K562 (cell line): ENCODE measurements around the gene ARL6IP1. TPM values are rescaled to one million over a fixed set of nuclear protein-coding genes. Genes with fewer than 3 reads are reported as not detected.

ENCODE experiments used
- BRD4 ChIP-seq: fragments of 200-600 bp; sonication (generic); IDR thresholded peaks from 2 replicates; pipeline ENCODE4 v1.6.1; 2017; ENCODE audit warnings: inconsistent platforms
- CBFA2T2 ChIP-seq: fragments of 450-650 bp; conservative IDR thresholded peaks from 2 replicates; pipeline ENCODE4 v1.6.1; 2017; ENCODE audit warnings: mild to moderate bottlenecking
- CBX8 ChIP-seq: fragments of 200-600 bp; sonication (generic); IDR thresholded peaks from 2 replicates; pipeline ENCODE4 v1.6.1; 2012; ENCODE audit warnings: borderline replicate concordance, mixed run types, low read depth, mild to moderate bottlenecking, moderate library complexity, mixed read lengths, low read length, control low read depth, inconsistent platforms; ENCODE audit not compliant: poor library complexity, severe bottlenecking; ENCODE audit errors: extremely low read depth
- CC2D1A ChIP-seq: fragments of 450-650 bp; IDR thresholded peaks from 2 replicates; pipeline ENCODE4 v1.6.1; 2017; ENCODE audit warnings: mild to moderate bottlenecking
- E2F3 ChIP-seq: fragments of 250-450 bp; sonication (Bioruptor Pico); IDR thresholded peaks from 2 replicates; pipeline ENCODE4 v1.4.0; 2020; ENCODE audit warnings: mild to moderate bottlenecking
- HDAC1 ChIP-seq, 2 experiments: fragments of 450-650 bp; IDR thresholded peaks; 2 replicates each; pipeline ENCODE4 v1.6.1; 2016 to 2017; ENCODE audit warnings: inconsistent platforms in 1 of 2, mild to moderate bottlenecking in 1 of 2, moderate library complexity in 1 of 2
- KLF16 ChIP-seq: IDR thresholded peaks from 2 replicates; pipeline ENCODE4 v1.6.1; 2016; ENCODE audit warnings: antibody characterized with exemption
- NFATC3 ChIP-seq: fragments of 450-650 bp; IDR thresholded peaks from 2 replicates; pipeline ENCODE4 v1.6.1; 2017; ENCODE audit warnings: mild to moderate bottlenecking
- SMAD3 ChIP-seq: fragments of 450-650 bp; formaldehyde crosslinking; conservative IDR thresholded peaks from 2 replicates; pipeline ENCODE4 v1.4.0; 2020; ENCODE audit warnings: mild to moderate bottlenecking
- ZFPM2 ChIP-seq: fragments of 250-450 bp; sonication (Bioruptor Pico); IDR thresholded peaks from 2 replicates; pipeline ENCODE4 v1.5.1; 2022; ENCODE audit warnings: mild to moderate bottlenecking
- ZKSCAN1 ChIP-seq: fragments of 150-350 bp; IDR thresholded peaks from 2 replicates; pipeline ENCODE4 v1.6.1; 2016; ENCODE audit warnings: low read depth, low read length
- ZNF766 ChIP-seq: fragments of 200-800 bp; sonication (Bioruptor generic); conservative IDR thresholded peaks from 2 replicates; pipeline ENCODE4 v1.6.1; 2016; ENCODE audit warnings: missing genetic modification characterization, missing compliant biosample characterization
- polyA plus RNA-seq, 8 experiments: library from polyadenylated mRNA; depleted of rRNA in 4 of 8; stranded (reverse) in 5 of 8; unstranded in 3 of 8; fragments of >200 nt; fragmentation: Nextera tagmentation in 2 of 8; fragmentation: Illumina TruSeq in 1 of 8; extraction: Ambion mirVana in 2 of 8; extraction: Trizol in 1 of 8; gene quantifications; 2 replicates each; pipeline versions ENCODE4 v1.2.1 to v1.2.3, GENCODE V29; 2011 to 2014; ENCODE audit warnings: inconsistent platforms in 1 of 8, missing spikeins in 1 of 8
- total RNA-seq, 7 experiments: library from RNA; depleted of rRNA in 6 of 7; stranded (reverse); fragments of >200 nt in 6 of 7; fragmentation: Illumina TruSeq in 2 of 7; extraction: Trizol in 2 of 7; gene quantifications; 2 replicates each; pipeline versions ENCODE4 v1.2.1 to v1.2.3, GENCODE V29; 2011 to 2021; ENCODE audit warnings: low replicate concordance in 1 of 7
- TF ChIP-seq, protein P1 (sequence below), 3 experiments: IDR thresholded peaks in 2 of 3; conservative IDR thresholded peaks in 1 of 3; 2 replicates each; pipeline ENCODE4 v1.5.1; 2011 to 2012; ENCODE audit warnings: low read length in 3 of 3, mild to moderate bottlenecking in 3 of 3, control low read depth in 2 of 3, improper control_type of control experiment in 1 of 3, inconsistent platforms in 1 of 3, low read depth in 1 of 3, mixed read lengths in 1 of 3, moderate library complexity in 1 of 3; ENCODE audit not compliant: insufficient read depth in 2 of 3
- TF ChIP-seq, protein P2 (sequence below), 3 experiments: fragments of 200-800 bp in 1 of 3; sonication (Bioruptor generic) in 1 of 3; sonication (generic) in 1 of 3; formaldehyde crosslinking in 1 of 3; IDR thresholded peaks; 2 replicates each; pipeline versions ENCODE4 v1.6.1 to v1.8.0; 2016 to 2022; ENCODE audit warnings: mild to moderate bottlenecking in 2 of 3, missing compliant biosample characterization in 2 of 3, missing genetic modification characterization in 2 of 3, missing genetic modification reagents in 1 of 3
- TF ChIP-seq, protein P3 (sequence below): fragments of 450-650 bp; IDR thresholded peaks from 2 replicates; pipeline ENCODE4 v1.6.1; 2016; ENCODE audit warnings: mild to moderate bottlenecking
- TF ChIP-seq, protein P4 (sequence below): sonication (generic); formaldehyde crosslinking; IDR thresholded peaks from 2 replicates; pipeline ENCODE4 v1.9.0; 2022; ENCODE audit warnings: mild to moderate bottlenecking, missing genetic modification reagents
- TF ChIP-seq, protein P5 (sequence below): fragments of 450-650 bp; IDR thresholded peaks from 2 replicates; pipeline ENCODE4 v1.7.1; 2018; ENCODE audit warnings: mild to moderate bottlenecking, low read depth; ENCODE audit not compliant: partially characterized antibody

ARL6IP1 gene
- total and polyA plus RNA-seq, 9 of the 15 experiments (the other 6 are each of a cell fraction or from before 2014, with no cell fraction given): 102 to 391 (median 162) TPM

DNA sequence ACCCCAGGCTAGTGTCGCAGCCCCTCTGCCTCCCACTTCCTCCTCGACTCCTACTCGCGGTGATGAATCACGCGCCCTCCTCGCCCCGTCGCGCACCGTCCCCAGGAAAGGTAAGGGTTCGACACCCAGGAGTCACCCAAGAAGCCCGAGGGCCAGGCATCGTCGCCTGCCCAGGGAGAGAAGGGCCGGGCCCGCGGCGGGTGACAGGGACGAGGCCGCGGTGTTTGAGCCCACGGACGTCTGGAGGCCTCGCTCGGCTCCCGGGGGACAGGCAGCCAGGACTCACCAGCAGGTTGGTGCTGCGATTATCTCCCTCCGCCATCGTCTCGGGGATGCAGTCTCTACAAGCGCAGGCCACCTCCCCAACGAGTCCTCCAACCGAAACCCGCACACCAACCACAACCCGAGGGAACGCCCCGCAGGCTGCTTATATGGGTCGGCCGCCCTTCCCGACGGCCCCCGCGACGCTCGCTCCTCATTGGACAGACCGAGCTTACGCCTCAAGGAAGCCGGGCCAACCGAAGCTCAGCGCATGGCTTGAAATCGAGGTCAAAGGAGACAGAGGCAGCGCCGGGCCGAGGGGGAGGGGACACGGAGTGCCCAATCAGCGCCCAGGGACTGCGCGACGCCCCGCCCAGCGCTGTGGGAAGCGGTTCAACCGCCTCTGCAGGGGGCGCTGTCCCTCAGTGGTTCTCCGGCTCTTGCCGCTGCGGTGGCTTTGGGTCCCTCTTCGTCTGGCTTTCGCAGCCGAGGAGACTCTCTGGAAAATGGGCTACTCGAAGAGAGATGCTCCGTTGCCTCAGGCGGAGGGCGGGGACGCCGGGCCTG is at the start of gene ARL6IP1 (continued):
- TF ChIP-seq, protein P1, sequence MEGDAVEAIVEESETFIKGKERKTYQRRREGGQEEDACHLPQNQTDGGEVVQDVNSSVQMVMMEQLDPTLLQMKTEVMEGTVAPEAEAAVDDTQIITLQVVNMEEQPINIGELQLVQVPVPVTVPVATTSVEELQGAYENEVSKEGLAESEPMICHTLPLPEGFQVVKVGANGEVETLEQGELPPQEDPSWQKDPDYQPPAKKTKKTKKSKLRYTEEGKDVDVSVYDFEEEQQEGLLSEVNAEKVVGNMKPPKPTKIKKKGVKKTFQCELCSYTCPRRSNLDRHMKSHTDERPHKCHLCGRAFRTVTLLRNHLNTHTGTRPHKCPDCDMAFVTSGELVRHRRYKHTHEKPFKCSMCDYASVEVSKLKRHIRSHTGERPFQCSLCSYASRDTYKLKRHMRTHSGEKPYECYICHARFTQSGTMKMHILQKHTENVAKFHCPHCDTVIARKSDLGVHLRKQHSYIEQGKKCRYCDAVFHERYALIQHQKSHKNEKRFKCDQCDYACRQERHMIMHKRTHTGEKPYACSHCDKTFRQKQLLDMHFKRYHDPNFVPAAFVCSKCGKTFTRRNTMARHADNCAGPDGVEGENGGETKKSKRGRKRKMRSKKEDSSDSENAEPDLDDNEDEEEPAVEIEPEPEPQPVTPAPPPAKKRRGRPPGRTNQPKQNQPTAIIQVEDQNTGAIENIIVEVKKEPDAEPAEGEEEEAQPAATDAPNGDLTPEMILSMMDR (IDR thresholded peaks at IDR 0.05 in 2 of 3, conservative IDR thresholded peaks at IDR 0.05 in 1 of 3; ENCODE audit: insufficient read depth in 2 of 3, low read depth in 1 of 3, low read length in 3 of 3): peak; percentile 80 to 86 (median 85)
- no peak for TF ChIP-seq ZFPM2 (CRISPR knock-in tag)
- TF ChIP-seq NFATC3: no peak
- TF ChIP-seq, protein P2, sequence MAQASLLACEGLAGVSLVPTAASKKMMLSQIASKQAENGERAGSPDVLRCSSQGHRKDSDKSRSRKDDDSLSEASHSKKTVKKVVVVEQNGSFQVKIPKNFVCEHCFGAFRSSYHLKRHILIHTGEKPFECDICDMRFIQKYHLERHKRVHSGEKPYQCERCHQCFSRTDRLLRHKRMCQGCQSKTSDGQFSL (CRISPR knock-in tag; IDR thresholded peaks at IDR 0.05): no peak; the same call in none of the 2 replicates
- TF ChIP-seq, protein P2 (tag; IDR thresholded peaks at IDR 0.05): no peak
- no peak for TF ChIP-seq E2F3 (CRISPR knock-in tag)
- TF ChIP-seq CBX8: no peak
- peak in 1 of 2 experiments; percentile 84; a peak in 2 of 4 replicates for TF ChIP-seq HDAC1 (IDR thresholded peaks at IDR 0.05)
- TF ChIP-seq, protein P3, sequence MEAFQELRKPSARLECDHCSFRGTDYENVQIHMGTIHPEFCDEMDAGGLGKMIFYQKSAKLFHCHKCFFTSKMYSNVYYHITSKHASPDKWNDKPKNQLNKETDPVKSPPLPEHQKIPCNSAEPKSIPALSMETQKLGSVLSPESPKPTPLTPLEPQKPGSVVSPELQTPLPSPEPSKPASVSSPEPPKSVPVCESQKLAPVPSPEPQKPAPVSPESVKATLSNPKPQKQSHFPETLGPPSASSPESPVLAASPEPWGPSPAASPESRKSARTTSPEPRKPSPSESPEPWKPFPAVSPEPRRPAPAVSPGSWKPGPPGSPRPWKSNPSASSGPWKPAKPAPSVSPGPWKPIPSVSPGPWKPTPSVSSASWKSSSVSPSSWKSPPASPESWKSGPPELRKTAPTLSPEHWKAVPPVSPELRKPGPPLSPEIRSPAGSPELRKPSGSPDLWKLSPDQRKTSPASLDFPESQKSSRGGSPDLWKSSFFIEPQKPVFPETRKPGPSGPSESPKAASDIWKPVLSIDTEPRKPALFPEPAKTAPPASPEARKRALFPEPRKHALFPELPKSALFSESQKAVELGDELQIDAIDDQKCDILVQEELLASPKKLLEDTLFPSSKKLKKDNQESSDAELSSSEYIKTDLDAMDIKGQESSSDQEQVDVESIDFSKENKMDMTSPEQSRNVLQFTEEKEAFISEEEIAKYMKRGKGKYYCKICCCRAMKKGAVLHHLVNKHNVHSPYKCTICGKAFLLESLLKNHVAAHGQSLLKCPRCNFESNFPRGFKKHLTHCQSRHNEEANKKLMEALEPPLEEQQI: peak; percentile 98
- TF ChIP-seq CC2D1A: peak; percentile 98
- no peak for TF ChIP-seq BRD4
- no peak for TF ChIP-seq ZNF766
- 0 out of 2 replicates have a peak, but pooled peaks have one; percentile 48 for TF ChIP-seq SMAD3 (CRISPR knock-in tag)
- peak; percentile 10 for TF ChIP-seq ZKSCAN1
- peak; percentile 26; the same call in 1 of the 2 replicates for TF ChIP-seq KLF16
- TF ChIP-seq, protein P4, sequence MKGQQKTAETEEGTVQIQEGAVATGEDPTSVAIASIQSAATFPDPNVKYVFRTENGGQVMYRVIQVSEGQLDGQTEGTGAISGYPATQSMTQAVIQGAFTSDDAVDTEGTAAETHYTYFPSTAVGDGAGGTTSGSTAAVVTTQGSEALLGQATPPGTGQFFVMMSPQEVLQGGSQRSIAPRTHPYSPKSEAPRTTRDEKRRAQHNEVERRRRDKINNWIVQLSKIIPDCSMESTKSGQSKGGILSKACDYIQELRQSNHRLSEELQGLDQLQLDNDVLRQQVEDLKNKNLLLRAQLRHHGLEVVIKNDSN (CRISPR knock-in tag): peak; percentile 46
- TF ChIP-seq, protein P5, sequence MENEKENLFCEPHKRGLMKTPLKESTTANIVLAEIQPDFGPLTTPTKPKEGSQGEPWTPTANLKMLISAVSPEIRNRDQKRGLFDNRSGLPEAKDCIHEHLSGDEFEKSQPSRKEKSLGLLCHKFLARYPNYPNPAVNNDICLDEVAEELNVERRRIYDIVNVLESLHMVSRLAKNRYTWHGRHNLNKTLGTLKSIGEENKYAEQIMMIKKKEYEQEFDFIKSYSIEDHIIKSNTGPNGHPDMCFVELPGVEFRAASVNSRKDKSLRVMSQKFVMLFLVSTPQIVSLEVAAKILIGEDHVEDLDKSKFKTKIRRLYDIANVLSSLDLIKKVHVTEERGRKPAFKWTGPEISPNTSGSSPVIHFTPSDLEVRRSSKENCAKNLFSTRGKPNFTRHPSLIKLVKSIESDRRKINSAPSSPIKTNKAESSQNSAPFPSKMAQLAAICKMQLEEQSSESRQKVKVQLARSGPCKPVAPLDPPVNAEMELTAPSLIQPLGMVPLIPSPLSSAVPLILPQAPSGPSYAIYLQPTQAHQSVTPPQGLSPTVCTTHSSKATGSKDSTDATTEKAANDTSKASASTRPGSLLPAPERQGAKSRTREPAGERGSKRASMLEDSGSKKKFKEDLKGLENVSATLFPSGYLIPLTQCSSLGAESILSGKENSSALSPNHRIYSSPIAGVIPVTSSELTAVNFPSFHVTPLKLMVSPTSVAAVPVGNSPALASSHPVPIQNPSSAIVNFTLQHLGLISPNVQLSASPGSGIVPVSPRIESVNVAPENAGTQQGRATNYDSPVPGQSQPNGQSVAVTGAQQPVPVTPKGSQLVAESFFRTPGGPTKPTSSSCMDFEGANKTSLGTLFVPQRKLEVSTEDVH: peak; percentile 47
- no peak for TF ChIP-seq CBFA2T2
